ENCODE measurements around the gene UBA5. TPM values are rescaled to one million over a fixed set of nuclear protein-coding genes. Genes with fewer than 3 reads are reported as not detected.

UBA5 gene
- total RNA-seq, 1 experiment from 2014 or later = 38.6 TPM

DNA sequence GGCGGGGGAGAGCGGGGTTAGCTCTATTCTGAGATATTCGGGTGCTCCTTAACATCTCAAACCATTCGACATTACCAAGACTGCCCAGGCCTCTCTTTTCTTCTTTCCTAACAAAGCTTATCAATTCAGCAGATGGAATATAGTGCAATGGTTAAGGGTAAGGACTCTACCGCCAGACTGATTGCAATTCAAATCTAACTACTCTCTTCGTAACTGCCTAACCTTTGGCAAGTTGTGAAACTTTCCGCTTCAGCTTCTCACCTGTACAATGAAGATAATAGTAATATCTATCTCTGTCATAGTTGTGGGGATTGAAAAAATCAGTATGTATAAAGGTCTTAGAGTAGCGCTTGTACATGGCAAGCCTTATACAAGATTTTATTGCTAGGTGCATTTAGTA lies 972 bp downstream of the UBA5 start:
- POLR2A ChIA-PET = interaction anchor here (0.8 to 0.9 kb wide), 2 partner anchors 25 to 61 kb away, joined by 4 to 6 read pairs; partner anchors contain the start of gene NPHP3
- Mint-ChIP-seq H3K27ac (no peak overlapping the region), H3K9me3 (no peaks in the 10 kb centered on the region), H3K27me3 (ENCODE audit: low read depth) (no peaks in the 10 kb centered on the region), H3K4me1 (peaks cover 18% of the 10 kb centered on the region), H3K36me3 (0 out of 2 replicates have a peak, but pooled peaks cover 1% of the 10 kb centered on the region), H3K4me3 (peak overlapping the region; percentile 86)
- DNase-seq (ENCODE audit: low spot score) = no peak
- ATAC-seq = no peak
- CTCF ChIA-PET = interaction anchor here (0.6 to 3.3 kb wide), 3 partner anchors 9 to 19 kb away, joined by 3 to 17 read pairs (median 17); no protein-coding TSS in a partner anchor
- TF ChIP-seq ZBTB21 (CRISPR knock-in tag; IDR thresholded peaks at IDR 0.05; ENCODE audit: borderline replicate concordance) (no peak), JUN (CRISPR knock-in tag; IDR thresholded peaks at IDR 0.05) (no peak), JAZF1 (CRISPR knock-in tag; IDR thresholded peaks at IDR 0.05) (no peak)
- TF ChIP-seq, protein P1, sequence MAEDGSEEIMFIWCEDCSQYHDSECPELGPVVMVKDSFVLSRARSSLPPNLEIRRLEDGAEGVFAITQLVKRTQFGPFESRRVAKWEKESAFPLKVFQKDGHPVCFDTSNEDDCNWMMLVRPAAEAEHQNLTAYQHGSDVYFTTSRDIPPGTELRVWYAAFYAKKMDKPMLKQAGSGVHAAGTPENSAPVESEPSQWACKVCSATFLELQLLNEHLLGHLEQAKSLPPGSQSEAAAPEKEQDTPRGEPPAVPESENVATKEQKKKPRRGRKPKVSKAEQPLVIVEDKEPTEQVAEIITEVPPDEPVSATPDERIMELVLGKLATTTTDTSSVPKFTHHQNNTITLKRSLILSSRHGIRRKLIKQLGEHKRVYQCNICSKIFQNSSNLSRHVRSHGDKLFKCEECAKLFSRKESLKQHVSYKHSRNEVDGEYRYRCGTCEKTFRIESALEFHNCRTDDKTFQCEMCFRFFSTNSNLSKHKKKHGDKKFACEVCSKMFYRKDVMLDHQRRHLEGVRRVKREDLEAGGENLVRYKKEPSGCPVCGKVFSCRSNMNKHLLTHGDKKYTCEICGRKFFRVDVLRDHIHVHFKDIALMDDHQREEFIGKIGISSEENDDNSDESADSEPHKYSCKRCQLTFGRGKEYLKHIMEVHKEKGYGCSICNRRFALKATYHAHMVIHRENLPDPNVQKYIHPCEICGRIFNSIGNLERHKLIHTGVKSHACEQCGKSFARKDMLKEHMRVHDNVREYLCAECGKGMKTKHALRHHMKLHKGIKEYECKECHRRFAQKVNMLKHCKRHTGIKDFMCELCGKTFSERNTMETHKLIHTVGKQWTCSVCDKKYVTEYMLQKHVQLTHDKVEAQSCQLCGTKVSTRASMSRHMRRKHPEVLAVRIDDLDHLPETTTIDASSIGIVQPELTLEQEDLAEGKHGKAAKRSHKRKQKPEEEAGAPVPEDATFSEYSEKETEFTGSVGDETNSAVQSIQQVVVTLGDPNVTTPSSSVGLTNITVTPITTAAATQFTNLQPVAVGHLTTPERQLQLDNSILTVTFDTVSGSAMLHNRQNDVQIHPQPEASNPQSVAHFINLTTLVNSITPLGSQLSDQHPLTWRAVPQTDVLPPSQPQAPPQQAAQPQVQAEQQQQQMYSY (CRISPR knock-in tag; IDR thresholded peaks at IDR 0.05) = no peak

DNA sequence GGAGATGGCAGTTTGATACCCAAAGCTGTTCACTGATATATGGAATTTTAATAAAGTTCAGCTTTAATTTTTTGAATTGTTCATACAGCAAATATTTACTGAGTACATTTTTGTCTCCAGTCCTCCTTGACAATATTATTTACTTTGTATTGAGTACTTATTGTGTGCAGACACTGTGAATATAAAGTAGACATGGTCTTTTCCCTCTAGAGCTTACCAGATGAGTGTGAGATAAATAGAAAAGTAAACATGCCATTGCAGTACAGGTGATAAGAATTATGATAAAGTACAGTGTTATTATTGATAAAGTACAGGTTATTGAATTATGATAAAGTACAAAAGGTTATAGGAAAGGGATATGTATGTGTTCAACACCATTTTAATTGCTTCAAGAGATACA lies 2.1 kb downstream of the UBA5 start:
- POLR2A ChIA-PET = interaction anchor here (0.8 kb wide), 1 partner anchor 24 kb away, joined by 6 read pairs; no protein-coding TSS in a partner anchor
- peaks cover 18% of the 10 kb centered on the region for H3K4me1 Mint-ChIP-seq

More for the DNA sequence above, 2.1 kb downstream of the UBA5 start:
- Mint-ChIP-seq H3K9me3 (no peaks in the 10 kb centered on the region), H3K36me3 (0 out of 2 replicates have a peak, but pooled peaks cover 3% of the 10 kb centered on the region), H3K27ac (no peak overlapping the region), H3K4me3 (peak overlapping the region; percentile 86), H3K27me3 (ENCODE audit: low read depth) (no peaks in the 10 kb centered on the region)
- DNase-seq (ENCODE audit: low spot score) = no peak
- ATAC-seq = no peak
- CTCF ChIA-PET = interaction anchor here (1.5 kb wide), 1 partner anchor 20 kb away, joined by 6 read pairs; no protein-coding TSS in a partner anchor
- TF ChIP-seq, protein P2, sequence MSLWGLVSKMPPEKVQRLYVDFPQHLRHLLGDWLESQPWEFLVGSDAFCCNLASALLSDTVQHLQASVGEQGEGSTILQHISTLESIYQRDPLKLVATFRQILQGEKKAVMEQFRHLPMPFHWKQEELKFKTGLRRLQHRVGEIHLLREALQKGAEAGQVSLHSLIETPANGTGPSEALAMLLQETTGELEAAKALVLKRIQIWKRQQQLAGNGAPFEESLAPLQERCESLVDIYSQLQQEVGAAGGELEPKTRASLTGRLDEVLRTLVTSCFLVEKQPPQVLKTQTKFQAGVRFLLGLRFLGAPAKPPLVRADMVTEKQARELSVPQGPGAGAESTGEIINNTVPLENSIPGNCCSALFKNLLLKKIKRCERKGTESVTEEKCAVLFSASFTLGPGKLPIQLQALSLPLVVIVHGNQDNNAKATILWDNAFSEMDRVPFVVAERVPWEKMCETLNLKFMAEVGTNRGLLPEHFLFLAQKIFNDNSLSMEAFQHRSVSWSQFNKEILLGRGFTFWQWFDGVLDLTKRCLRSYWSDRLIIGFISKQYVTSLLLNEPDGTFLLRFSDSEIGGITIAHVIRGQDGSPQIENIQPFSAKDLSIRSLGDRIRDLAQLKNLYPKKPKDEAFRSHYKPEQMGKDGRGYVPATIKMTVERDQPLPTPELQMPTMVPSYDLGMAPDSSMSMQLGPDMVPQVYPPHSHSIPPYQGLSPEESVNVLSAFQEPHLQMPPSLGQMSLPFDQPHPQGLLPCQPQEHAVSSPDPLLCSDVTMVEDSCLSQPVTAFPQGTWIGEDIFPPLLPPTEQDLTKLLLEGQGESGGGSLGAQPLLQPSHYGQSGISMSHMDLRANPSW (CRISPR knock-in tag; conservative IDR thresholded peaks at IDR 0.05; ENCODE audit: low read depth) = no peak
- no peak for TF ChIP-seq ZNF416 (CRISPR knock-in tag; IDR thresholded peaks at IDR 0.05)
- TF ChIP-seq, protein P3, sequence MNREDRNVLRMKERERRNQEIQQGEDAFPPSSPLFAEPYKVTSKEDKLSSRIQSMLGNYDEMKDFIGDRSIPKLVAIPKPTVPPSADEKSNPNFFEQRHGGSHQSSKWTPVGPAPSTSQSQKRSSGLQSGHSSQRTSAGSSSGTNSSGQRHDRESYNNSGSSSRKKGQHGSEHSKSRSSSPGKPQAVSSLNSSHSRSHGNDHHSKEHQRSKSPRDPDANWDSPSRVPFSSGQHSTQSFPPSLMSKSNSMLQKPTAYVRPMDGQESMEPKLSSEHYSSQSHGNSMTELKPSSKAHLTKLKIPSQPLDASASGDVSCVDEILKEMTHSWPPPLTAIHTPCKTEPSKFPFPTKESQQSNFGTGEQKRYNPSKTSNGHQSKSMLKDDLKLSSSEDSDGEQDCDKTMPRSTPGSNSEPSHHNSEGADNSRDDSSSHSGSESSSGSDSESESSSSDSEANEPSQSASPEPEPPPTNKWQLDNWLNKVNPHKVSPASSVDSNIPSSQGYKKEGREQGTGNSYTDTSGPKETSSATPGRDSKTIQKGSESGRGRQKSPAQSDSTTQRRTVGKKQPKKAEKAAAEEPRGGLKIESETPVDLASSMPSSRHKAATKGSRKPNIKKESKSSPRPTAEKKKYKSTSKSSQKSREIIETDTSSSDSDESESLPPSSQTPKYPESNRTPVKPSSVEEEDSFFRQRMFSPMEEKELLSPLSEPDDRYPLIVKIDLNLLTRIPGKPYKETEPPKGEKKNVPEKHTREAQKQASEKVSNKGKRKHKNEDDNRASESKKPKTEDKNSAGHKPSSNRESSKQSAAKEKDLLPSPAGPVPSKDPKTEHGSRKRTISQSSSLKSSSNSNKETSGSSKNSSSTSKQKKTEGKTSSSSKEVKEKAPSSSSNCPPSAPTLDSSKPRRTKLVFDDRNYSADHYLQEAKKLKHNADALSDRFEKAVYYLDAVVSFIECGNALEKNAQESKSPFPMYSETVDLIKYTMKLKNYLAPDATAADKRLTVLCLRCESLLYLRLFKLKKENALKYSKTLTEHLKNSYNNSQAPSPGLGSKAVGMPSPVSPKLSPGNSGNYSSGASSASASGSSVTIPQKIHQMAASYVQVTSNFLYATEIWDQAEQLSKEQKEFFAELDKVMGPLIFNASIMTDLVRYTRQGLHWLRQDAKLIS (CRISPR knock-in tag; IDR thresholded peaks at IDR 0.05; ENCODE audit: borderline replicate concordance) = no peak
- TF ChIP-seq, protein P4, sequence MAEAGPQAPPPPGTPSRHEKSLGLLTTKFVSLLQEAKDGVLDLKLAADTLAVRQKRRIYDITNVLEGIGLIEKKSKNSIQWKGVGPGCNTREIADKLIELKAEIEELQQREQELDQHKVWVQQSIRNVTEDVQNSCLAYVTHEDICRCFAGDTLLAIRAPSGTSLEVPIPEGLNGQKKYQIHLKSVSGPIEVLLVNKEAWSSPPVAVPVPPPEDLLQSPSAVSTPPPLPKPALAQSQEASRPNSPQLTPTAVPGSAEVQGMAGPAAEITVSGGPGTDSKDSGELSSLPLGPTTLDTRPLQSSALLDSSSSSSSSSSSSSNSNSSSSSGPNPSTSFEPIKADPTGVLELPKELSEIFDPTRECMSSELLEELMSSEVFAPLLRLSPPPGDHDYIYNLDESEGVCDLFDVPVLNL (CRISPR knock-in tag; IDR thresholded peaks at IDR 0.05; ENCODE audit: borderline replicate concordance, low read depth) = no peak
- TF ChIP-seq, protein P5, sequence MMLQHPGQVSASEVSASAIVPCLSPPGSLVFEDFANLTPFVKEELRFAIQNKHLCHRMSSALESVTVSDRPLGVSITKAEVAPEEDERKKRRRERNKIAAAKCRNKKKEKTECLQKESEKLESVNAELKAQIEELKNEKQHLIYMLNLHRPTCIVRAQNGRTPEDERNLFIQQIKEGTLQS (CRISPR knock-in tag; conservative IDR thresholded peaks at IDR 0.05) = no peak
- no peak for TF ChIP-seq JUN (CRISPR knock-in tag; IDR thresholded peaks at IDR 0.05)
- TF ChIP-seq EMX1 (CRISPR knock-in tag; IDR thresholded peaks at IDR 0.05) = no peak
- TF ChIP-seq ESRRA (CRISPR knock-in tag; IDR thresholded peaks at IDR 0.05; ENCODE audit: borderline replicate concordance) = no peak
- no peak for TF ChIP-seq TP53 (CRISPR knock-in tag; IDR thresholded peaks at IDR 0.05)

Measured in WTC11 (cell line).